Measurements from ENCODE around the gene LRP1. TPM values are rescaled to one million over a fixed set of nuclear protein-coding genes. Genes with fewer than 3 reads are reported as not detected.
A peak's percentile ranks its signal among the peaks of the same experiment; 100 is the strongest.

The LRP1 gene
- total and polyA plus RNA-seq, 2 of the 13 experiments (the other 11 are each of a cell fraction or from before 2014, with no cell fraction given): 14.7 to 30.8 TPM

DNA sequence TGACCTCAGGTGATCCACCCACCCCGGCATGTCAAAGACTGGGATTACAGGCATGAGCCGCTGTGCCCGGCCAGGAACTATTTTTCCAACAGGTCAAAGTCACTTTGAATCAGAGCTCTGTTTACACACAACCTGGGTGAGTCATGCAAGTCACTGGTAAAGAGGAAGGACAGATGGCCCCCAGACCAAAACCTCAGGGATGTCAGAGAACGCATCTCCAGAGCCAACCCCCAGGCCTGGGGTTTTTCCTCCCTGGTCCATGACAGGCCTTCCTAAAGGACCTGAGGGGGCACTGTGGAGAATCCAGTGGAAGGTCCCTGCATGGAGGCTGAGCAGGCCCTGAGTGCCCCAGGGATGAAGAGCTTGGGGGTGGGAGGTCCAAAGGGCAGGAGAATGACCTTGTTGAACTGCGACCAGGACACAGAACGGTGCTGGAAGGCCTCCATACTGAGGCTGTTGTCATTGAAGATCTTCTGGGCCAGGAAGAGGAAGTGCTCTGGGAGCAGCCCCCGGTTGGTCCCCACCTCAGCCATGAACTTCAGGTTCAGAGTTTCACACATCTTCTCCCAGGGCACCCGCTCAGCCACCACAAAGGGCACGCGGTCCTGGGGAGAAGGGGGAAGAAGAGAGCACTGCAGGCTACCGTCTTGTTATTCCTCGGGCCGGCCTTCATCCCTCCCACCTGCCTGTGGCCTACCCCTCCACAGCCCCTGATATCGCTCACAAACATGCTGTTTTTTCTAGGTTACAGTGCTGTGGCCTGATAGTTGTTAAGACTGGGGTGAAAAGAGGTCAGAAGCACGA lies 26.2 kb upstream of the LRP1 start (continued):
- TF ChIP-seq, protein P1, sequence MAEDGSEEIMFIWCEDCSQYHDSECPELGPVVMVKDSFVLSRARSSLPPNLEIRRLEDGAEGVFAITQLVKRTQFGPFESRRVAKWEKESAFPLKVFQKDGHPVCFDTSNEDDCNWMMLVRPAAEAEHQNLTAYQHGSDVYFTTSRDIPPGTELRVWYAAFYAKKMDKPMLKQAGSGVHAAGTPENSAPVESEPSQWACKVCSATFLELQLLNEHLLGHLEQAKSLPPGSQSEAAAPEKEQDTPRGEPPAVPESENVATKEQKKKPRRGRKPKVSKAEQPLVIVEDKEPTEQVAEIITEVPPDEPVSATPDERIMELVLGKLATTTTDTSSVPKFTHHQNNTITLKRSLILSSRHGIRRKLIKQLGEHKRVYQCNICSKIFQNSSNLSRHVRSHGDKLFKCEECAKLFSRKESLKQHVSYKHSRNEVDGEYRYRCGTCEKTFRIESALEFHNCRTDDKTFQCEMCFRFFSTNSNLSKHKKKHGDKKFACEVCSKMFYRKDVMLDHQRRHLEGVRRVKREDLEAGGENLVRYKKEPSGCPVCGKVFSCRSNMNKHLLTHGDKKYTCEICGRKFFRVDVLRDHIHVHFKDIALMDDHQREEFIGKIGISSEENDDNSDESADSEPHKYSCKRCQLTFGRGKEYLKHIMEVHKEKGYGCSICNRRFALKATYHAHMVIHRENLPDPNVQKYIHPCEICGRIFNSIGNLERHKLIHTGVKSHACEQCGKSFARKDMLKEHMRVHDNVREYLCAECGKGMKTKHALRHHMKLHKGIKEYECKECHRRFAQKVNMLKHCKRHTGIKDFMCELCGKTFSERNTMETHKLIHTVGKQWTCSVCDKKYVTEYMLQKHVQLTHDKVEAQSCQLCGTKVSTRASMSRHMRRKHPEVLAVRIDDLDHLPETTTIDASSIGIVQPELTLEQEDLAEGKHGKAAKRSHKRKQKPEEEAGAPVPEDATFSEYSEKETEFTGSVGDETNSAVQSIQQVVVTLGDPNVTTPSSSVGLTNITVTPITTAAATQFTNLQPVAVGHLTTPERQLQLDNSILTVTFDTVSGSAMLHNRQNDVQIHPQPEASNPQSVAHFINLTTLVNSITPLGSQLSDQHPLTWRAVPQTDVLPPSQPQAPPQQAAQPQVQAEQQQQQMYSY (CRISPR knock-in tag; IDR thresholded peaks at IDR 0.05): 0 out of 2 replicates have a peak, but pooled peaks have one; percentile 23
- TF ChIP-seq, protein P2, sequence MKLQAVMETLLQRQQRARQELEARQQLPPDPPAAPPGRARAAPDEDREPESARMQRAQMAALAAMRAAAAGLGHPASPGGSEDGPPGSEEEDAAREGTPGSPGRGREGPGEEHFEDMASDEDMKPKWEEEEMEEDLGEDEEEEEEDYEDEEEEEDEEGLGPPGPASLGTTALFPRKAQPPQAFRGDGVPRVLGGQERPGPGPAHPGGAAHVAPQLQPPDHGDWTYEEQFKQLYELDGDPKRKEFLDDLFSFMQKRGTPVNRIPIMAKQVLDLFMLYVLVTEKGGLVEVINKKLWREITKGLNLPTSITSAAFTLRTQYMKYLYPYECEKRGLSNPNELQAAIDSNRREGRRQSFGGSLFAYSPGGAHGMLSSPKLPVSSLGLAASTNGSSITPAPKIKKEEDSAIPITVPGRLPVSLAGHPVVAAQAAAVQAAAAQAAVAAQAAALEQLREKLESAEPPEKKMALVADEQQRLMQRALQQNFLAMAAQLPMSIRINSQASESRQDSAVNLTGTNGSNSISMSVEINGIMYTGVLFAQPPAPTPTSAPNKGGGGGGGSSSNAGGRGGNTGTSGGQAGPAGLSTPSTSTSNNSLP (IDR thresholded peaks at IDR 0.05; ENCODE audit: low read depth, low read length): no peak
- TF ChIP-seq, protein P3, sequence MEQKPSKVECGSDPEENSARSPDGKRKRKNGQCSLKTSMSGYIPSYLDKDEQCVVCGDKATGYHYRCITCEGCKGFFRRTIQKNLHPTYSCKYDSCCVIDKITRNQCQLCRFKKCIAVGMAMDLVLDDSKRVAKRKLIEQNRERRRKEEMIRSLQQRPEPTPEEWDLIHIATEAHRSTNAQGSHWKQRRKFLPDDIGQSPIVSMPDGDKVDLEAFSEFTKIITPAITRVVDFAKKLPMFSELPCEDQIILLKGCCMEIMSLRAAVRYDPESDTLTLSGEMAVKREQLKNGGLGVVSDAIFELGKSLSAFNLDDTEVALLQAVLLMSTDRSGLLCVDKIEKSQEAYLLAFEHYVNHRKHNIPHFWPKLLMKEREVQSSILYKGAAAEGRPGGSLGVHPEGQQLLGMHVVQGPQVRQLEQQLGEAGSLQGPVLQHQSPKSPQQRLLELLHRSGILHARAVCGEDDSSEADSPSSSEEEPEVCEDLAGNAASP (CRISPR knock-in tag; IDR thresholded peaks at IDR 0.05; ENCODE audit: borderline replicate concordance): peak; percentile 78; the same call in 1 of the 2 replicates
- TF ChIP-seq ZBTB7B (CRISPR knock-in tag; IDR thresholded peaks at IDR 0.05): no peak; the same call in 1 of the 2 replicates
- TF ChIP-seq ZNF44 (CRISPR knock-in tag; IDR thresholded peaks at IDR 0.05): 0 out of 2 replicates have a peak, but pooled peaks have one; percentile 60
- peak; percentile 81 for TF ChIP-seq ZFY (CRISPR knock-in tag; IDR thresholded peaks at IDR 0.05)
- TF ChIP-seq CHCHD3 (CRISPR knock-in tag; IDR thresholded peaks at IDR 0.05): no peak
- no peak; the same call in 1 of the 2 replicates for TF ChIP-seq RFXAP (CRISPR knock-in tag; IDR thresholded peaks at IDR 0.05; ENCODE audit: borderline replicate concordance)
- no peak for TF ChIP-seq YEATS2 (CRISPR knock-in tag; IDR thresholded peaks at IDR 0.05; ENCODE audit: borderline replicate concordance)
- no peak; the same call in 1 of the 2 replicates for TF ChIP-seq ZNF644 (CRISPR knock-in tag; IDR thresholded peaks at IDR 0.05; ENCODE audit: low read depth)
- TF ChIP-seq, protein P4, sequence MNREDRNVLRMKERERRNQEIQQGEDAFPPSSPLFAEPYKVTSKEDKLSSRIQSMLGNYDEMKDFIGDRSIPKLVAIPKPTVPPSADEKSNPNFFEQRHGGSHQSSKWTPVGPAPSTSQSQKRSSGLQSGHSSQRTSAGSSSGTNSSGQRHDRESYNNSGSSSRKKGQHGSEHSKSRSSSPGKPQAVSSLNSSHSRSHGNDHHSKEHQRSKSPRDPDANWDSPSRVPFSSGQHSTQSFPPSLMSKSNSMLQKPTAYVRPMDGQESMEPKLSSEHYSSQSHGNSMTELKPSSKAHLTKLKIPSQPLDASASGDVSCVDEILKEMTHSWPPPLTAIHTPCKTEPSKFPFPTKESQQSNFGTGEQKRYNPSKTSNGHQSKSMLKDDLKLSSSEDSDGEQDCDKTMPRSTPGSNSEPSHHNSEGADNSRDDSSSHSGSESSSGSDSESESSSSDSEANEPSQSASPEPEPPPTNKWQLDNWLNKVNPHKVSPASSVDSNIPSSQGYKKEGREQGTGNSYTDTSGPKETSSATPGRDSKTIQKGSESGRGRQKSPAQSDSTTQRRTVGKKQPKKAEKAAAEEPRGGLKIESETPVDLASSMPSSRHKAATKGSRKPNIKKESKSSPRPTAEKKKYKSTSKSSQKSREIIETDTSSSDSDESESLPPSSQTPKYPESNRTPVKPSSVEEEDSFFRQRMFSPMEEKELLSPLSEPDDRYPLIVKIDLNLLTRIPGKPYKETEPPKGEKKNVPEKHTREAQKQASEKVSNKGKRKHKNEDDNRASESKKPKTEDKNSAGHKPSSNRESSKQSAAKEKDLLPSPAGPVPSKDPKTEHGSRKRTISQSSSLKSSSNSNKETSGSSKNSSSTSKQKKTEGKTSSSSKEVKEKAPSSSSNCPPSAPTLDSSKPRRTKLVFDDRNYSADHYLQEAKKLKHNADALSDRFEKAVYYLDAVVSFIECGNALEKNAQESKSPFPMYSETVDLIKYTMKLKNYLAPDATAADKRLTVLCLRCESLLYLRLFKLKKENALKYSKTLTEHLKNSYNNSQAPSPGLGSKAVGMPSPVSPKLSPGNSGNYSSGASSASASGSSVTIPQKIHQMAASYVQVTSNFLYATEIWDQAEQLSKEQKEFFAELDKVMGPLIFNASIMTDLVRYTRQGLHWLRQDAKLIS (CRISPR knock-in tag; IDR thresholded peaks at IDR 0.05): peak; percentile 57; the same call in 1 of the 2 replicates
- TF ChIP-seq, protein P5, sequence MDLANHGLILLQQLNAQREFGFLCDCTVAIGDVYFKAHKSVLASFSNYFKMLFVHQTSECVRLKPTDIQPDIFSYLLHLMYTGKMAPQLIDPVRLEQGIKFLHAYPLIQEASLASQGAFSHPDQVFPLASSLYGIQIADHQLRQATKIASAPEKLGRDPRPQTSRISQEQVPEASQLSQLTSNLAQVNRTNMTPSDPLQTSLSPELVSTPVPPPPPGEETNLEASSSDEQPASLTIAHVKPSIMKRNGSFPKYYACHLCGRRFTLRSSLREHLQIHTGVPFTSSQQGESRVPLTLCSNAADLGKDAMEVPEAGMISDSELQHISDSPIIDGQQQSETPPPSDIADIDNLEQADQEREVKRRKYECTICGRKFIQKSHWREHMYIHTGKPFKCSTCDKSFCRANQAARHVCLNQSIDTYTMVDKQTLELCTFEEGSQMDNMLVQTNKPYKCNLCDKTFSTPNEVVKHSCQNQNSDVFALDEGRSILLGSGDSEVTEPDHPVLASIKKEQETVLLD (CRISPR knock-in tag; IDR thresholded peaks at IDR 0.05; ENCODE audit: low read depth): no peak
- no peak for TF ChIP-seq ZFP90 (CRISPR knock-in tag; IDR thresholded peaks at IDR 0.05; ENCODE audit: borderline replicate concordance)
- peak; percentile 79 for TF ChIP-seq ELF1 (CRISPR knock-in tag; IDR thresholded peaks at IDR 0.05)
- TF ChIP-seq ZNF180 (CRISPR knock-in tag; IDR thresholded peaks at IDR 0.05; ENCODE audit: borderline replicate concordance, low read depth): no peak

All from HepG2 (cell line).